Fibroblast of lung (primary cell): ENCODE results near the gene MAP3K9. TPM values are rescaled to one million over a fixed set of nuclear protein-coding genes. Genes with fewer than 3 reads are reported as not detected.

Experiments used
- DNase-seq, 2 donors: peaks; one replicate each; pipeline versions ENCODE4 v3.0.0 to v3.0.0-alpha.2; 2010; ENCODE audit warnings: low read depth in 2 of 2
- H2AFZ ChIP-seq: 2 replicates; pipeline ENCODE4 v1.5.1; 2012; ENCODE audit warnings: low read length, control low read depth, inconsistent platforms
- H3K27ac ChIP-seq: 2 replicates; pipeline ENCODE4 v1.5.1; 2011; ENCODE audit warnings: low read length, control low read depth; ENCODE audit not compliant: insufficient read depth
- H3K27me3 ChIP-seq: 2 replicates; pipeline ENCODE4 v1.5.1; 2011; ENCODE audit warnings: mild to moderate bottlenecking, low read length; ENCODE audit not compliant: control insufficient read depth, insufficient read depth
- H3K36me3 ChIP-seq: 2 replicates; pipeline ENCODE4 v1.5.1; 2011; ENCODE audit warnings: low read length; ENCODE audit not compliant: control insufficient read depth, insufficient read depth
- H3K4me1 ChIP-seq: 2 replicates; pipeline ENCODE4 v1.5.1; 2011; ENCODE audit warnings: low read length; ENCODE audit not compliant: control insufficient read depth, insufficient read depth; ENCODE audit errors: extremely low read depth
- H3K4me2 ChIP-seq: 2 replicates; pipeline ENCODE4 v1.5.1; 2011; ENCODE audit warnings: low read length, control low read depth; ENCODE audit not compliant: insufficient read depth; ENCODE audit errors: extremely low read depth
- H3K4me3 ChIP-seq, 4 experiments: fragments of 200-600 bp in 1 of 4; sonication (generic) in 1 of 4; replicated peaks in 1 of 4; 2 replicates each; pipeline ENCODE4 v1.5.1; 2011 to 2016; ENCODE audit warnings: low read length in 4 of 4, low read depth in 3 of 4, mild to moderate bottlenecking in 3 of 4, control low read depth in 2 of 4, inconsistent platforms in 1 of 4, mixed read lengths in 1 of 4; ENCODE audit not compliant: insufficient read depth in 1 of 4; ENCODE audit errors: control extremely low read depth in 1 of 4
- H3K79me2 ChIP-seq: 2 replicates; pipeline ENCODE4 v1.5.1; 2012; ENCODE audit warnings: mild to moderate bottlenecking, low read length, inconsistent platforms; ENCODE audit not compliant: control insufficient read depth, insufficient read depth
- H3K9ac ChIP-seq: 2 replicates; pipeline ENCODE4 v1.5.1; 2011; ENCODE audit warnings: mild to moderate bottlenecking, low read length, control low read depth; ENCODE audit not compliant: insufficient read depth
- H3K9me3 ChIP-seq: 2 replicates; pipeline ENCODE4 v1.5.1; 2012; ENCODE audit warnings: low read depth, low read length; ENCODE audit not compliant: control insufficient read depth, insufficient read depth
- H4K20me1 ChIP-seq: 2 replicates; pipeline ENCODE4 v1.5.1; 2011; ENCODE audit warnings: low read length; ENCODE audit not compliant: control insufficient read depth, insufficient read depth; ENCODE audit errors: extremely low read depth
- CTCF ChIP-seq, 2 donors: IDR thresholded peaks in 1 of 2; conservative IDR thresholded peaks in 1 of 2; 1 replicate in 1 of 2; 2 replicates in 1 of 2; pipeline ENCODE4 v1.5.1; 2011 to 2012; ENCODE audit warnings: low read length in 2 of 2, control low read depth in 1 of 2, inconsistent platforms in 1 of 2, low read depth in 1 of 2, mild to moderate bottlenecking in 1 of 2
- EZH2 ChIP-seq: IDR thresholded peaks from 2 replicates; pipeline ENCODE4 v1.5.1; 2012; ENCODE audit warnings: low read length, control low read depth, mild to moderate bottlenecking; ENCODE audit errors: missing control alignments
- polyA plus RNA-seq, 2 donors: library from polyadenylated mRNA; depleted of rRNA in 1 of 2; stranded (reverse) in 1 of 2; unstranded in 1 of 2; fragments of >200 nt; gene quantifications; 2 replicates each; pipeline ENCODE4 v1.2.1, GENCODE V29; 2011 to 2012; ENCODE audit warnings: missing spikeins in 1 of 2
- total RNA-seq: library from RNA; depleted of rRNA; stranded (reverse); fragments of >200 nt; gene quantifications from 2 replicates; pipeline ENCODE4 v1.2.1, GENCODE V29; 2014

Gene MAP3K9
- total and polyA plus RNA-seq, 2 donors (not counting 1 experiment from before 2014, with no cell fraction given) = 0.17 to 0.27 TPM

- Histone ChIP-seq H3K36me3 (no peaks in the 10 kb centered on the region), H3K27me3 (no peaks in the 10 kb centered on the region), H3K4me3 (no peak overlapping the region), H3K4me2 (no peak overlapping the region), H3K4me1 (no peaks in the 10 kb centered on the region), H4K20me1 (no peaks in the 10 kb centered on the region), H3K27ac (no peak overlapping the region), H3K9me3 (no peaks in the 10 kb centered on the region), H3K79me2 (no peaks in the 10 kb centered on the region), H2AFZ (no peak overlapping the region), H3K9ac (no peak overlapping the region)
- DNase-seq = no peak
- TF ChIP-seq CTCF (conservative IDR thresholded peaks at IDR 0.05 in 1 of 2, IDR thresholded peaks at IDR 0.05 in 1 of 2; ENCODE audit: low read depth in 1 of 2, low read length in 2 of 2) (no peak), EZH2 (no peak)
Measured at GRCh38 chr14:70780396-70781075, 28.8 kb downstream of the MAP3K9 start.

- Histone ChIP-seq H2AFZ (no peak overlapping the region), H3K4me2 (no peak overlapping the region), H3K9ac (no peak overlapping the region), H3K4me1 (no peaks in the 10 kb centered on the region), H3K36me3 (no peaks in the 10 kb centered on the region), H3K9me3 (no peaks in the 10 kb centered on the region), H3K79me2 (no peaks in the 10 kb centered on the region), H3K27me3 (no peaks in the 10 kb centered on the region), H4K20me1 (no peaks in the 10 kb centered on the region), H3K4me3 (no peak overlapping the region), H3K27ac (no peak overlapping the region)
- TF ChIP-seq EZH2 (no peak), CTCF (conservative IDR thresholded peaks at IDR 0.05 in 1 of 2, IDR thresholded peaks at IDR 0.05 in 1 of 2; ENCODE audit: low read depth in 1 of 2, low read length in 2 of 2) (no peak)
- peak in 1 of 2 donors; percentile 10 for DNase-seq
Measured at GRCh38 chr14:70779667-70780066, 29.6 kb downstream of the MAP3K9 start.

GRCh38 chr14:70776197-70776596, 33.1 kb downstream of the MAP3K9 start:
- Histone ChIP-seq H3K4me1 (no peaks in the 10 kb centered on the region), H3K9me3 (no peaks in the 10 kb centered on the region), H3K79me2 (no peaks in the 10 kb centered on the region)

More at GRCh38 chr14:70776197-70776596, 33.1 kb downstream of the MAP3K9 start:
- Histone ChIP-seq H3K27me3 (no peaks in the 10 kb centered on the region), H4K20me1 (no peaks in the 10 kb centered on the region), H2AFZ (no peak overlapping the region), H3K4me3 (no peak overlapping the region), H3K27ac (no peak overlapping the region), H3K9ac (no peak overlapping the region), H3K36me3 (no peaks in the 10 kb centered on the region), H3K4me2 (no peak overlapping the region)
- no peak for DNase-seq
- TF ChIP-seq EZH2 = no peak
